HEK293 (cell line): Measurements from ENCODE around the gene PPFIA2.

ENCODE experiments used
- CTCF ChIA-PET: fragments of 350-600 bp; formaldehyde crosslinking; extraction: SDS; loops from one replicate; lab custom pipeline; 2021; ENCODE audit warnings: antibody characterized with exemption; lab: Yijun Ruan, JAX
- POLR2A ChIA-PET: fragments of 300-600 bp; formaldehyde crosslinking; extraction: SDS; loops from one replicate; lab custom pipeline; 2020; ENCODE audit warnings: antibody characterized with exemption, inconsistent platforms; lab: Yijun Ruan, JAX
- H3K27ac ChIP-seq: fragments of 200-500 bp; sonication (Bioruptor generic); 2 replicates; pipeline ENCODE4 v1.5.1; 2014; ENCODE audit warnings: low read depth, low read length, control low read depth, inconsistent platforms; ENCODE audit errors: extremely low read depth
- H3K36me3 ChIP-seq, 2 experiments: fragments of 200-500 bp in 1 of 2; sonication (Bioruptor generic) in 1 of 2; 1 replicate in 1 of 2; 2 replicates in 1 of 2; pipeline ENCODE4 v1.5.1; 2014 to 2017; ENCODE audit warnings: inconsistent platforms in 2 of 2, low read length in 2 of 2; ENCODE audit not compliant: control insufficient read depth in 2 of 2, insufficient read depth in 1 of 2
- H3K4me1 ChIP-seq: fragments of 200-500 bp; sonication (Bioruptor generic); 2 replicates; pipeline ENCODE4 v1.5.1; 2014; ENCODE audit warnings: mild to moderate bottlenecking, low read length, inconsistent platforms; ENCODE audit not compliant: control insufficient read depth, insufficient read depth
- H3K4me3 ChIP-seq: 2 replicates; pipeline ENCODE4 v1.5.1; 2011; ENCODE audit warnings: low read depth, mild to moderate bottlenecking, control low read depth, low read length, moderate library complexity
- H3K9me3 ChIP-seq: fragments of 200-500 bp; sonication (Bioruptor generic); 2 replicates; pipeline ENCODE4 v1.5.1; 2014; ENCODE audit warnings: low read depth, low read length, inconsistent platforms; ENCODE audit not compliant: control insufficient read depth, insufficient read depth
- KLF9 ChIP-seq: fragments of 450-650 bp; formaldehyde crosslinking; IDR thresholded peaks from 2 replicates; pipeline ENCODE4 v1.5.1; 2016; ENCODE audit warnings: missing biosample characterization, missing genetic modification characterization, low read depth
- REST ChIP-seq: fragments of 450-650 bp; formaldehyde crosslinking; IDR thresholded peaks from 2 replicates; pipeline ENCODE4 v1.5.1; 2016; ENCODE audit warnings: missing biosample characterization, missing genetic modification characterization
- SCRT1 ChIP-seq: fragments of 450-650 bp; formaldehyde crosslinking; IDR thresholded peaks from 2 replicates; pipeline ENCODE4 v1.5.1; 2016; ENCODE audit warnings: missing biosample characterization, missing genetic modification characterization, borderline replicate concordance
- ZBTB10 ChIP-seq: fragments of 450-650 bp; formaldehyde crosslinking; IDR thresholded peaks from 2 replicates; pipeline ENCODE4 v1.5.1; 2016; ENCODE audit warnings: missing biosample characterization, missing genetic modification characterization
- ZIC2 ChIP-seq: fragments of 450-650 bp; formaldehyde crosslinking; IDR thresholded peaks from 2 replicates; pipeline ENCODE4 v1.5.1; 2016; ENCODE audit warnings: missing biosample characterization, missing genetic modification characterization
- ZNF280C ChIP-seq: fragments of 450-650 bp; formaldehyde crosslinking; IDR thresholded peaks from 2 replicates; pipeline ENCODE4 v1.5.1; 2016; ENCODE audit warnings: missing biosample characterization, missing genetic modification characterization
- ZNF350 ChIP-seq: fragments of 450-650 bp; formaldehyde crosslinking; IDR thresholded peaks from 2 replicates; pipeline ENCODE4 v1.5.0; 2017; ENCODE audit warnings: missing biosample characterization, mild to moderate bottlenecking, missing genetic modification characterization
- ZNF529 ChIP-seq: fragments of 450-650 bp; formaldehyde crosslinking; IDR thresholded peaks from 2 replicates; pipeline ENCODE4 v1.5.1; 2017; ENCODE audit warnings: missing genetic modification characterization, missing biosample characterization; ENCODE audit not compliant: insufficient replicate concordance
- ZNF544 ChIP-seq: fragments of 450-650 bp; formaldehyde crosslinking; IDR thresholded peaks from 2 replicates; pipeline ENCODE4 v1.5.0; 2017; ENCODE audit warnings: missing biosample characterization, missing genetic modification characterization
- ZNF571 ChIP-seq: fragments of 450-650 bp; formaldehyde crosslinking; IDR thresholded peaks from 2 replicates; pipeline ENCODE4 v1.5.0; 2017; ENCODE audit warnings: missing biosample characterization, missing genetic modification characterization
- ZNF600 ChIP-seq: fragments of 450-650 bp; formaldehyde crosslinking; IDR thresholded peaks from 2 replicates; pipeline ENCODE4 v1.5.1; 2016; ENCODE audit warnings: missing biosample characterization, missing genetic modification characterization
- ZNF621 ChIP-seq: fragments of 450-650 bp; formaldehyde crosslinking; IDR thresholded peaks from 2 replicates; pipeline ENCODE4 v1.5.1; 2017; ENCODE audit warnings: missing biosample characterization, missing genetic modification characterization
- ZNF664 ChIP-seq: fragments of 450-650 bp; formaldehyde crosslinking; IDR thresholded peaks from 2 replicates; pipeline ENCODE4 v1.5.1; 2016; ENCODE audit warnings: missing biosample characterization, missing genetic modification characterization
- ZSCAN23 ChIP-seq: fragments of 450-650 bp; formaldehyde crosslinking; IDR thresholded peaks from 2 replicates; pipeline ENCODE4 v1.5.1; 2016; ENCODE audit warnings: missing biosample characterization, missing genetic modification characterization
- TF ChIP-seq, protein P1 (sequence below): fragments of 450-650 bp; formaldehyde crosslinking; IDR thresholded peaks from 2 replicates; pipeline ENCODE4 v1.5.1; 2016; ENCODE audit warnings: missing biosample characterization, missing genetic modification characterization
- TF ChIP-seq, protein P2 (sequence below): fragments of 450-650 bp; formaldehyde crosslinking; IDR thresholded peaks from 2 replicates; pipeline ENCODE4 v1.5.1; 2016; ENCODE audit warnings: missing biosample characterization, missing genetic modification characterization

Gene PPFIA2

GRCh38 chr12:81354327-81354932, 404.7 kb downstream of the PPFIA2 start (continued):
- TF ChIP-seq ZBTB10 (tag by site-specific recombination) (no peak), ZIC2 (tag by site-specific recombination) (no peak), KLF9 (no peak), ZNF571 (tag by site-specific recombination) (no peak)

DNA sequence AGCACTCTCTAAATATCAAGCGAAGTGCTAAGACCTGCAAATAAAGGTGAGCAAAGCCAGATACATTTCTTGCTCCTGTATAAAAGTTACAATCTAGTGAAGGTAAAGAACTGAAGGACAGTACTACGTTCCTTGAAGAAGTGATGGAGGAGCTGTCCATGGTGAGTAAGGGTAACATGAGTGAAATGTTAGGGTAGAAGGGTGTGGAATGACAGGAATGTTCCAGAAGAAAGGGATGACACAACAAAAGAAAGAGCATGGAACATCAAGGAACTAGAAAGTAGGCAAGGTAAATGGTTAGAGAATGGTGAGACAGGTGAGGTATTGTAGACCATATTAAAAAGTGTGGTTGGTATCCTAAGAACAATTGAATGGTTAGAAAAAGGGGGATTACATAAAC, 408.8 kb downstream of the PPFIA2 start:
- TF ChIP-seq ZNF544 (tag by site-specific recombination): no peak
- peak; percentile 93 for TF ChIP-seq REST (tag by site-specific recombination)
- no peaks in the 10 kb centered on the region for H3K4me1 ChIP-seq
- H3K36me3 ChIP-seq: no peaks in the 10 kb centered on the region
- no peak overlapping the region for H3K4me3 ChIP-seq
- no peak overlapping the region for H3K27ac ChIP-seq
- no peaks in the 10 kb centered on the region for H3K9me3 ChIP-seq
- ChIA-PET CTCF (no interaction called here), POLR2A (no interaction called here)

GRCh38 chr12:81347404-81347803, 411.7 kb downstream of the PPFIA2 start:
- Histone ChIP-seq H3K36me3 (no peaks in the 10 kb centered on the region), H3K27ac (no peak overlapping the region), H3K4me1 (no peaks in the 10 kb centered on the region), H3K9me3 (no peaks in the 10 kb centered on the region), H3K4me3 (no peak overlapping the region)
- ChIA-PET POLR2A (no interaction called here), CTCF (no interaction called here)
- TF ChIP-seq, protein P1, sequence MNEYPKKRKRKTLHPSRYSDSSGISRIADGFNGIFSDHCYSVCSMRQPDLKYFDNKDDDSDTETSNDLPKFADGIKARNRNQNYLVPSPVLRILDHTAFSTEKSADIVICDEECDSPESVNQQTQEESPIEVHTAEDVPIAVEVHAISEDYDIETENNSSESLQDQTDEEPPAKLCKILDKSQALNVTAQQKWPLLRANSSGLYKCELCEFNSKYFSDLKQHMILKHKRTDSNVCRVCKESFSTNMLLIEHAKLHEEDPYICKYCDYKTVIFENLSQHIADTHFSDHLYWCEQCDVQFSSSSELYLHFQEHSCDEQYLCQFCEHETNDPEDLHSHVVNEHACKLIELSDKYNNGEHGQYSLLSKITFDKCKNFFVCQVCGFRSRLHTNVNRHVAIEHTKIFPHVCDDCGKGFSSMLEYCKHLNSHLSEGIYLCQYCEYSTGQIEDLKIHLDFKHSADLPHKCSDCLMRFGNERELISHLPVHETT (tag by site-specific recombination): no peak
- no peak for TF ChIP-seq SCRT1
- TF ChIP-seq ZNF529: no peak
- TF ChIP-seq ZBTB10 (tag by site-specific recombination): no peak
- TF ChIP-seq ZNF600 (tag by site-specific recombination): no peak
- no peak for TF ChIP-seq ZSCAN23
- TF ChIP-seq ZNF350 (tag by site-specific recombination): no peak
- no peak for TF ChIP-seq ZNF280C (tag by site-specific recombination)
- TF ChIP-seq ZNF664 (tag by site-specific recombination): no peak
- TF ChIP-seq ZNF621 (tag by site-specific recombination): no peak
- TF ChIP-seq, protein P2, sequence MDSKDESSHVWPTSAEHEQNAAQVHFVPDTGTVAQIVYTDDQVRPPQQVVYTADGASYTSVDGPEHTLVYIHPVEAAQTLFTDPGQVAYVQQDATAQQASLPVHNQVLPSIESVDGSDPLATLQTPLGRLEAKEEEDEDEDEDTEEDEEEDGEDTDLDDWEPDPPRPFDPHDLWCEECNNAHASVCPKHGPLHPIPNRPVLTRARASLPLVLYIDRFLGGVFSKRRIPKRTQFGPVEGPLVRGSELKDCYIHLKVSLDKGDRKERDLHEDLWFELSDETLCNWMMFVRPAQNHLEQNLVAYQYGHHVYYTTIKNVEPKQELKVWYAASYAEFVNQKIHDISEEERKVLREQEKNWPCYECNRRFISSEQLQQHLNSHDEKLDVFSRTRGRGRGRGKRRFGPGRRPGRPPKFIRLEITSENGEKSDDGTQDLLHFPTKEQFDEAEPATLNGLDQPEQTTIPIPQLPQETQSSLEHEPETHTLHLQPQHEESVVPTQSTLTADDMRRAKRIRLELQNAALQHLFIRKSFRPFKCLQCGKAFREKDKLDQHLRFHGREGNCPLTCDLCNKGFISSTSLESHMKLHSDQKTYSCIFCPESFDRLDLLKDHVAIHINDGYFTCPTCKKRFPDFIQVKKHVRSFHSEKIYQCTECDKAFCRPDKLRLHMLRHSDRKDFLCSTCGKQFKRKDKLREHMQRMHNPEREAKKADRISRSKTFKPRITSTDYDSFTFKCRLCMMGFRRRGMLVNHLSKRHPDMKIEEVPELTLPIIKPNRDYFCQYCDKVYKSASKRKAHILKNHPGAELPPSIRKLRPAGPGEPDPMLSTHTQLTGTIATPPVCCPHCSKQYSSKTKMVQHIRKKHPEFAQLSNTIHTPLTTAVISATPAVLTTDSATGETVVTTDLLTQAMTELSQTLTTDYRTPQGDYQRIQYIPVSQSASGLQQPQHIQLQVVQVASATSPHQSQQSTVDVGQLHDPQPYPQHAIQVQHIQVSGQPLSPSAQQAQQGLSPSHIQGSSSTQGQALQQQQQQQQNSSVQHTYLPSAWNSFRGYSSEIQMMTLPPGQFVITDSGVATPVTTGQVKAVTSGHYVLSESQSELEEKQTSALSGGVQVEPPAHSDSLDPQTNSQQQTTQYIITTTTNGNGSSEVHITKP (tag by site-specific recombination): no peak
